IMR-90 (cell line): ENCODE data around the gene GOLT1B.
"Not testable (repeated sequence)": the region's sequence is repeated elsewhere in the genome, so short reads cannot be mapped to it uniquely, and the experiment has no call there.

ENCODE experiments used
- BHLHE40 ChIP-seq: fragments of 150-350 bp; IDR thresholded peaks from 2 replicates; pipeline ENCODE4 v1.6.1; 2016; ENCODE audit warnings: mild to moderate bottlenecking, low read depth, low read length
- CHD1 ChIP-seq: IDR thresholded peaks from 2 replicates; pipeline ENCODE4 v1.6.1; 2012; ENCODE audit warnings: low read depth, low read length, improper control_type of control experiment
- CTCF ChIP-seq: conservative IDR thresholded peaks from 2 replicates; pipeline ENCODE4 v1.5.1; 2012; ENCODE audit warnings: mild to moderate bottlenecking, low read depth, low read length, improper control_type of control experiment
- ELK1 ChIP-seq: fragments of 150-350 bp; IDR thresholded peaks from 2 replicates; pipeline ENCODE4 v1.6.1; 2016; ENCODE audit warnings: low read depth, mild to moderate bottlenecking, low read length, moderate library complexity, borderline replicate concordance
- FOS ChIP-seq: fragments of 150-350 bp; IDR thresholded peaks from 2 replicates; pipeline ENCODE4 v1.6.1; 2016; ENCODE audit warnings: low read depth, low read length
- MXI1 ChIP-seq: IDR thresholded peaks from 2 replicates; pipeline ENCODE4 v1.6.1; 2012; ENCODE audit warnings: low read depth, mild to moderate bottlenecking, low read length, moderate library complexity, borderline replicate concordance
- POLR2A ChIP-seq: IDR thresholded peaks from 2 replicates; pipeline ENCODE4 v1.6.1; 2012; ENCODE audit warnings: mild to moderate bottlenecking, low read depth, low read length
- RAD21 ChIP-seq: IDR thresholded peaks from 2 replicates; pipeline ENCODE4 v1.6.1; 2012; ENCODE audit warnings: low read length, improper control_type of control experiment
- RCOR1 ChIP-seq: IDR thresholded peaks from 2 replicates; pipeline ENCODE4 v1.6.1; 2012; ENCODE audit warnings: mild to moderate bottlenecking, low read length, improper control_type of control experiment; ENCODE audit not compliant: insufficient replicate concordance
- RFX5 ChIP-seq: IDR thresholded peaks from 2 replicates; pipeline ENCODE4 v1.8.0; 2012; ENCODE audit warnings: low read depth, mild to moderate bottlenecking, low read length, moderate library complexity
- SMC3 ChIP-seq: fragments of 150-350 bp; IDR thresholded peaks from 2 replicates; pipeline ENCODE4 v1.6.1; 2016; ENCODE audit warnings: low read depth, mild to moderate bottlenecking, antibody characterized with exemption, low read length, moderate library complexity

- not testable (repeated sequence) for TF ChIP-seq CHD1, POLR2A, CTCF, SMC3, ELK1, FOS, RAD21, RCOR1, RFX5, MXI1, BHLHE40
Observed at GRCh38 chr12:21467334-21467733, 34.3 kb upstream of the GOLT1B start.
